HepG2 (cell line): ENCODE data around the gene SLC38A2. TPM values are rescaled to one million over a fixed set of nuclear protein-coding genes. Genes with fewer than 3 reads are reported as not detected.
A peak's percentile ranks its signal among the peaks of the same experiment; 100 is the strongest.

Experiments used
- ATAC-seq: fragments of 200-7000 bp; cut with Tn5 transposase; 3 replicates; pipeline ENCODE4 v1.9.1; 2020; ENCODE audit warnings: mild to moderate bottlenecking, moderate library complexity
- BruUV-seq: library from RNA; stranded (reverse); fragments of 400-500 nt; replicated peaks from 2 replicates; lab custom pipeline; 2021; lab: Mats Ljungman, UMichigan
- CTCF ChIA-PET: fragments of 300-600 bp; formaldehyde crosslinking; extraction: SDS; loops from one replicate; lab custom pipeline; 2021; ENCODE audit warnings: low total read pairs, inconsistent platforms, low intra/inter-chr PET ratio; lab: Yijun Ruan, JAX
- POLR2A ChIA-PET: fragments of 350-600 bp; sonication (Branson Sonifier 250); formaldehyde crosslinking; loops from one replicate; lab custom pipeline; 2020; ENCODE audit warnings: antibody characterized with exemption, inconsistent platforms; lab: Yijun Ruan, JAX
- DNase-seq: peaks from one replicate; pipeline ENCODE4 v3.0.0-alpha.2; 2015; ENCODE audit warnings: low spot score
- FAIRE-seq: peaks from 3 replicates; lab custom pipeline; 2011; peaks lifted over from hg19 to GRCh38; lab: Jason Lieb, UNC
- H2AFZ ChIP-seq: one replicate; pipeline ENCODE4 v1.6.1; 2011; ENCODE audit warnings: low read length, inconsistent platforms
- H3K27ac ChIP-seq: fragments of 300-600 bp; 3 replicates; pipeline ENCODE4 v1.8.0; 2011; ENCODE audit warnings: mixed run types, mild to moderate bottlenecking, mixed read lengths, low read length, inconsistent platforms; ENCODE audit not compliant: insufficient read depth; ENCODE audit errors: extremely low read length
- H3K27me3 ChIP-seq, 2 experiments: fragments of 200-600 bp in 1 of 2; 2 replicates in 1 of 2; 3 replicates in 1 of 2; pipeline versions ENCODE4 v1.6.0 to v1.8.0; 2011; ENCODE audit warnings: low read length in 2 of 2, mild to moderate bottlenecking in 2 of 2, moderate library complexity in 2 of 2, inconsistent platforms in 1 of 2; ENCODE audit not compliant: insufficient read depth in 2 of 2, control insufficient read depth in 1 of 2
- H3K36me3 ChIP-seq, 2 experiments: fragments of 200-600 bp in 1 of 2; replicated peaks in 1 of 2; 2 replicates in 1 of 2; 3 replicates in 1 of 2; pipeline versions ENCODE4 v1.5.1 to v1.8.0; 2011; ENCODE audit warnings: low read length in 2 of 2, inconsistent platforms in 1 of 2; ENCODE audit not compliant: insufficient read depth in 2 of 2, control insufficient read depth in 1 of 2
- H3K4me1 ChIP-seq: 2 replicates; pipeline ENCODE4 v1.5.1; 2012; ENCODE audit warnings: low read length, inconsistent platforms; ENCODE audit not compliant: insufficient read depth
- H3K4me2 ChIP-seq: 2 replicates; pipeline ENCODE4 v1.6.0; 2011; ENCODE audit warnings: low read depth, low read length, inconsistent platforms
- H3K4me3 ChIP-seq, 3 experiments: fragments of 200-600 bp in 1 of 3; sonication (generic), shearing (Covaris generic) in 1 of 3; replicated peaks in 1 of 3; 2 replicates each; pipeline ENCODE4 v1.5.1; 2011 to 2016; ENCODE audit warnings: low read length in 3 of 3, inconsistent platforms in 2 of 3, low read depth in 2 of 3, mild to moderate bottlenecking in 2 of 3, control low read depth in 1 of 3, mixed read lengths in 1 of 3; ENCODE audit not compliant: insufficient read depth in 1 of 3
- H3K79me2 ChIP-seq: one replicate; pipeline ENCODE4 v1.6.1; 2011; ENCODE audit warnings: low read length, inconsistent platforms; ENCODE audit not compliant: insufficient read depth
- H3K9ac ChIP-seq: 2 replicates; pipeline ENCODE4 v1.6.0; 2011; ENCODE audit warnings: mild to moderate bottlenecking, low read depth, low read length, inconsistent platforms; ENCODE audit not compliant: insufficient read depth
- H3K9me3 ChIP-seq: 2 replicates; pipeline ENCODE4 v1.5.1; 2012; ENCODE audit warnings: mild to moderate bottlenecking, low read length
- H4K20me1 ChIP-seq: 2 replicates; pipeline ENCODE4 v1.6.0; 2011; ENCODE audit warnings: inconsistent platforms, mild to moderate bottlenecking, low read length, moderate library complexity; ENCODE audit not compliant: insufficient read depth
- ATF7 ChIP-seq, 2 experiments: fragments of 450-650 bp in 1 of 2; sonication (generic) in 1 of 2; formaldehyde crosslinking in 1 of 2; IDR thresholded peaks; 2 replicates each; pipeline versions ENCODE4 v1.4.0 to v1.6.1; 2016 to 2020; ENCODE audit warnings: antibody characterized with exemption in 1 of 2, mild to moderate bottlenecking in 1 of 2, missing genetic modification reagents in 1 of 2
- WGBS: methylation state at CpG from one replicate; pipeline ENCODE4 v1.1.6; 2017; ENCODE audit warnings: low lambda C conversion rate; 5-methylcytosine and 5-hydroxymethylcytosine counted together
- in situ Hi-C: cut with HindIII; loops from 2 replicates; pipeline ENCODE4 v1.10.0; 2017; ENCODE audit warnings: low pct_unique_long_range_greater_than_20kb; ENCODE audit not compliant: extremely low pct_ligation_motif_present
- intact Hi-C: fragments of 100-400 bp; cut with micrococcal nuclease; formaldehyde crosslinking; loops from one replicate; pipeline ENCODE4 v1.10.0; 2022; ENCODE audit not compliant: unreplicated experiment
- polyA plus RNA-seq, 8 experiments: library from polyadenylated mRNA; depleted of rRNA in 3 of 8; stranded (reverse) in 7 of 8; unstranded in 1 of 8; fragments of >200 nt; fragmentation: Illumina TruSeq in 4 of 8; extraction: Trizol in 4 of 8; gene quantifications; 2 replicates each; pipeline versions ENCODE4 v1.2.1 to v1.2.3, GENCODE V29; 2011 to 2016; ENCODE audit warnings: low read depth in 4 of 8, missing spikeins in 1 of 8, mixed read lengths in 1 of 8; ENCODE audit not compliant: insufficient read depth in 1 of 8
- total RNA-seq, 5 experiments: library from RNA; depleted of rRNA; stranded (reverse); fragments of >200 nt; fragmentation: Illumina TruSeq; extraction: Trizol; gene quantifications; 2 replicates each; pipeline ENCODE4 v1.2.3, GENCODE V29; 2016; ENCODE audit warnings: low read depth in 1 of 5
- TF ChIP-seq, protein P1 (sequence below): sonication (generic); formaldehyde crosslinking; IDR thresholded peaks from 2 replicates; pipeline ENCODE4 v1.4.0; 2020; ENCODE audit warnings: missing genetic modification reagents, borderline replicate concordance
- TF ChIP-seq, protein P2 (sequence below): sonication (generic); formaldehyde crosslinking; IDR thresholded peaks from 2 replicates; pipeline ENCODE4 v1.4.0; 2020; ENCODE audit warnings: missing genetic modification reagents

SLC38A2 gene
- total and polyA plus RNA-seq, 2 of the 13 experiments (the other 11 are each of a cell fraction or from before 2014, with no cell fraction given) = 368 to 880 TPM

DNA sequence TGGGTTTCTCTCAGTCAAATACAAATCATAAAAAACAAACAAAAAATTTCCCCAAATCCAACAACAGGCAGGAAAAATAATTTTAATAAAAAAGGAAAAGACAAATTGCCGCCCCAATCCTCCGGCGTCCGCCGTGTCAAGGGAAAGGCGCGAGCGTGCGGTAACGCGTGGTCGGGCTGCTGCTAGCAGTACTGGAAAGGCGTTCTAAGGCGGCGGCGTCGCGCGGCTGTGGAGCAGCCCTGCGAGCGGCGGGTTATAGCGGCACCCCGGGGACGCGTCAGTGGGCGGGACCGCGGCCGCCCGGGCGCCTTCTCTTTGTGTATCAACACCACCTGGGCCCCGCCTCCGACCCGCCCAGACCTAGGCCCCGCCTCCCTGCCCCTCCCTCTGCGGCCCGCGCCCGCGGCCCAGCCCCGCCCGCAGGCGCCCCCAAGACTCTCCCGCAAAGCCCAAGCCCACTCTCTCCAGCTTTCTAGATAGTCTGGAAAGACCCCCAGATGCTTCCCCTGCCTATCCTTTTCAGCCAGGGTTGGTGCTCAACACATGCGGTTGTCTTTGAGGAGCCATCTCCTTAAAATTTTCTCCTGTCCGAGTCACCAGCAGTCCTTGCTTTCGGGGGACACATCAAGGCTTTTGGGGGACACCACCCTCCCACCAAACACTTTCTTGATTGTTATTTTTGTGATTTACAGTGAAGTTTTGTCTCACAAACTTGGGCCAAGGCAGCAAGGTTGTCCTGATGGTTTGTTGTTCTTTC lies at the start of gene SLC38A2 (continued):
- TF ChIP-seq, protein P1, sequence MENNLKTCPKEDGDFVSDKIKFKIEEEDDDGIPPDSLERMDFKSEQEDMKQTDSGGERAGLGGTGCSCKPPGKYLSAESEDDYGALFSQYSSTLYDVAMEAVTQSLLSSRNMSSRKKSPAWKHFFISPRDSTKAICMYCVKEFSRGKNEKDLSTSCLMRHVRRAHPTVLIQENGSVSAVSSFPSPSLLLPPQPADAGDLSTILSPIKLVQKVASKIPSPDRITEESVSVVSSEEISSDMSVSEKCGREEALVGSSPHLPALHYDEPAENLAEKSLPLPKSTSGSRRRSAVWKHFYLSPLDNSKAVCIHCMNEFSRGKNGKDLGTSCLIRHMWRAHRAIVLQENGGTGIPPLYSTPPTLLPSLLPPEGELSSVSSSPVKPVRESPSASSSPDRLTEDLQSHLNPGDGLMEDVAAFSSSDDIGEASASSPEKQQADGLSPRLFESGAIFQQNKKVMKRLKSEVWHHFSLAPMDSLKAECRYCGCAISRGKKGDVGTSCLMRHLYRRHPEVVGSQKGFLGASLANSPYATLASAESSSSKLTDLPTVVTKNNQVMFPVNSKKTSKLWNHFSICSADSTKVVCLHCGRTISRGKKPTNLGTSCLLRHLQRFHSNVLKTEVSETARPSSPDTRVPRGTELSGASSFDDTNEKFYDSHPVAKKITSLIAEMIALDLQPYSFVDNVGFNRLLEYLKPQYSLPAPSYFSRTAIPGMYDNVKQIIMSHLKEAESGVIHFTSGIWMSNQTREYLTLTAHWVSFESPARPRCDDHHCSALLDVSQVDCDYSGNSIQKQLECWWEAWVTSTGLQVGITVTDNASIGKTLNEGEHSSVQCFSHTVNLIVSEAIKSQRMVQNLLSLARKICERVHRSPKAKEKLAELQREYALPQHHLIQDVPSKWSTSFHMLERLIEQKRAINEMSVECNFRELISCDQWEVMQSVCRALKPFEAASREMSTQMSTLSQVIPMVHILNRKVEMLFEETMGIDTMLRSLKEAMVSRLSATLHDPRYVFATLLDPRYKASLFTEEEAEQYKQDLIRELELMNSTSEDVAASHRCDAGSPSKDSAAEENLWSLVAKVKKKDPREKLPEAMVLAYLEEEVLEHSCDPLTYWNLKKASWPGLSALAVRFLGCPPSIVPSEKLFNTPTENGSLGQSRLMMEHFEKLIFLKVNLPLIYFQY (CRISPR knock-in tag) = peak; percentile 89

DNA sequence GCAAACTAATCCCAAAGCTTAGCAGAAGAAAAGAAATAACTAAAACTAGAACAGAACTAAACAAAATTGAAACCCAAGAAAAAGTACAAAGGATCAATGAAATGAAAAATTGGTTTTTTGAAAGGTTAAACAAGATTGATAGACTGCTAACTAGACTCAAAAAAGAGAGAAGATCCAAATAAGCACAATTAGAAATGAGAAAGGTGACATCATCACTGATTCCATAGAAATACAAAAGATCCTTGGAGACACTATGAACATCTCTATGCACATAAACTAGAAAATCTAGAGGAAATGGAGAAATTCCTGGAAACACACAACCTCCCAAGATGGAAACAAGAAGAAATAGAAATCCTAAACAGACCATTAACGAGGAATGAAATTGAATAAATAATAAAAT lies 47.1 kb upstream of the SLC38A2 start:
- 97% methylated on average over 1 of the region's 1 CpG for WGBS

More for the DNA sequence above, 47.1 kb upstream of the SLC38A2 start:
- FAIRE-seq (no peak), ATAC-seq (no peak), DNase-seq (no peak)
- H3K27me3 ChIP-seq = no peaks in the 10 kb centered on the region
- H3K9me3 ChIP-seq = no peaks in the 10 kb centered on the region
- H3K9ac ChIP-seq = no peak overlapping the region
- TF ChIP-seq, protein P2, sequence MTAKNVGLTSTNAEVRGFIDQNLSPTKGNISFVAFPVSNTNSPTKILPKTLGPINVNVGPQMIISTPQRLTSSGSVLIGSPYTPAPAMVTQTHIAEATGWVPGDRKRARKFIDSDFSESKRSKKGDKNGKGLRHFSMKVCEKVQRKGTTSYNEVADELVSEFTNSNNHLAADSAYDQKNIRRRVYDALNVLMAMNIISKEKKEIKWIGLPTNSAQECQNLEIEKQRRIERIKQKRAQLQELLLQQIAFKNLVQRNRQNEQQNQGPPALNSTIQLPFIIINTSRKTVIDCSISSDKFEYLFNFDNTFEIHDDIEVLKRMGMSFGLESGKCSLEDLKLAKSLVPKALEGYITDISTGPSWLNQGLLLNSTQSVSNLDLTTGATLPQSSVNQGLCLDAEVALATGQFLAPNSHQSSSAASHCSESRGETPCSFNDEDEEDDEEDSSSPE (CRISPR knock-in tag) = no peak
- TF ChIP-seq ATF7 (IDR thresholded peaks at IDR 0.05) = peak; percentile 88
- TF ChIP-seq ATF7 (CRISPR knock-in tag; IDR thresholded peaks at IDR 0.05) = no peak
- no peaks in the 10 kb centered on the region for H3K79me2 ChIP-seq
- CTCF ChIA-PET = no interaction called here
- intact Hi-C loops = no loop called here
- no peaks in the 10 kb centered on the region for H3K4me1 ChIP-seq
- H3K27ac ChIP-seq = no peak overlapping the region
- in situ Hi-C loops = no loop called here
- no TSS peak for BruUV-seq
- no peak overlapping the region for H2AFZ ChIP-seq
- H3K4me3 ChIP-seq = no peak overlapping the region
- POLR2A ChIA-PET = no interaction called here
- H3K36me3 ChIP-seq = 0 out of 5 replicates have a peak, but pooled peaks cover 0 to 1% of the 10 kb centered on the region in 2 experiments
- H4K20me1 ChIP-seq = no peaks in the 10 kb centered on the region
- no peak overlapping the region for H3K4me2 ChIP-seq
